Parathyroid adenoma (tissue), 2 donors: ENCODE measurements around the gene HINFP.

Experiments
- H2AFZ ChIP-seq: fragments of 300-600 bp; sonication (generic); one replicate; pipeline ENCODE4 v1.7.0; 2017; ENCODE audit warnings: antibody characterized with exemption, mild to moderate bottlenecking
- H3K27ac ChIP-seq: fragments of 300-600 bp; sonication (generic); one replicate; pipeline ENCODE4 v1.7.0; 2017
- H3K27me3 ChIP-seq: fragments of 300-600 bp; sonication (generic); one replicate; pipeline ENCODE4 v1.7.0; 2017; ENCODE audit warnings: low read length; ENCODE audit not compliant: control insufficient read depth, insufficient read depth
- H3K36me3 ChIP-seq: fragments of 300-600 bp; sonication (generic); one replicate; pipeline ENCODE4 v1.7.0; 2017; ENCODE audit warnings: low read length; ENCODE audit not compliant: control insufficient read depth, insufficient read depth
- H3K4me1 ChIP-seq: fragments of 300-600 bp; sonication (generic); one replicate; pipeline ENCODE4 v1.7.0; 2017; ENCODE audit warnings: control low read depth
- H3K4me2 ChIP-seq: fragments of 300-600 bp; sonication (generic); one replicate; pipeline ENCODE4 v1.7.0; 2017; ENCODE audit warnings: low read length
- H3K4me3 ChIP-seq: fragments of 300-600 bp; sonication (generic); one replicate; pipeline ENCODE4 v1.7.0; 2017; ENCODE audit warnings: low read depth, low read length
- H3K79me2 ChIP-seq: fragments of 300-600 bp; sonication (generic); one replicate; pipeline ENCODE4 v1.7.0; 2017; ENCODE audit warnings: control low read depth
- H3K9ac ChIP-seq: fragments of 300-600 bp; sonication (generic); one replicate; pipeline ENCODE4 v1.7.0; 2017; ENCODE audit warnings: mild to moderate bottlenecking
- H3K9me3 ChIP-seq: fragments of 300-600 bp; sonication (generic); one replicate; pipeline ENCODE4 v1.7.0; 2017; ENCODE audit warnings: low read length; ENCODE audit not compliant: control insufficient read depth
- CTCF ChIP-seq: fragments of 300-600 bp; sonication (generic); IDR thresholded peaks from one replicate; pipeline ENCODE4 v1.7.0; 2017; ENCODE audit warnings: antibody characterized with exemption, mild to moderate bottlenecking
- donor health status: primary hyperparathyroidism.

HINFP gene

DNA sequence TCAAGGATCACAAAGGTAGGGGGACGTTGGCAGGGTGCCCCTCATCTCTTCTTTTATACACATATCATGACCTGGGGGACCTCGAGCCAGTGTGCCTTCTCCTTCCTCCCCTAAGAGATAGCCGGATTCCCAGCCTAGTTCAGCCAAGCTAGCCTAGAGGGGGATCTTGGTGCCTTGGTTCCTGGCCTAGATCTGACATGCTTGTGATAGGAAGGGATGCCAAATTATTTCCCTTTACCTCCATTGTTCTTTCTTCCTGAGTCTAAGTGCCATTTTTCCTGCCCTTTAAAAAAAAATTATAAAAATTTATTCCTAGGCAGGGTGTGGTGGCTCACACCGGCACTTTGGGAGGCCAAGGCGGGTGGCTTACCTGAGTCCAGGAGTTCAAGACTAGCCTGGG lies 7.0 kb upstream of the HINFP start:
- TF ChIP-seq CTCF = no peak
- Histone ChIP-seq H3K9me3 (no peaks in the 10 kb centered on the region), H3K4me1 (no peaks in the 10 kb centered on the region), H3K27ac (no peak overlapping the region), H3K27me3 (no peaks in the 10 kb centered on the region), H3K79me2 (no peaks in the 10 kb centered on the region), H3K4me2 (no peak overlapping the region), H2AFZ (no peak overlapping the region), H3K36me3 (no peaks in the 10 kb centered on the region), H3K9ac (no peak overlapping the region), H3K4me3 (no peak overlapping the region)

DNA sequence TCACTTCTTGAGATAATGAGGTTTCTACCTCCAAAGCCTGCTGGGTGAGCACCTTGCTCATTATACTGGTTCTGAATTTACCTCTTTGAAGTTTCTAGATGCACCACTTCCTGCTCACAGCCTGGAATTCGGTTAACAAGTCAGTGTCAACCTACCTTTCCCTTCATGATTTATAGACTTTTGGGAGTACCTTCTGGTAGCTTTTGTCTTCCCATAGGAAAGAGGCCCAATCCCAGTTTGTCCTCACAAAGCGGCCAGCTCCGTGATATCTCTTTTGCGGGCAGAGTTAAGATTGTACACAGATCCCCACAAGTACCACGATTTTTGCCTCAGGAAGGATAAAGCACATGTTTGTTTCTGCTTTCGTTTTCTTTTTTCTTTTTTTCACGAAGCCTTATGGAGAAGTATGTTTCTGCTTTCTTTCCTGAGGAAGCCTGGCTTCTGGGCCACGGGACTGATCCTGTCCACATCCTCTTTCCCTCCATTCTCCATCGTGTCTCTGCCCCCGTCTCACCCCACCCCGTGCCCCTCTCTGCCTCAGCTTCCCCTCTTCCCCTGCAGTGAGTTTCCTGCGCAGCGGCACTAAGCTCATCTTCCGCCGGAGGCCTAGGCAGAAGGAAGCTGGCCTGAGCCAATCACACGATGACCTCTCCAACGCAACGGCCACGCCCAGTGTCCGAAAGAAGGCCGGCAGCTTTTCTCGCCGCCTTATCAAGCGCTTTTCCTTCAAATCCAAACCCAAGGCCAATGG lies 5.7 kb upstream of the HINFP start:
- no peak overlapping the region for H3K4me2 ChIP-seq
- no peak overlapping the region for H3K4me3 ChIP-seq
- no peaks in the 10 kb centered on the region for H3K36me3 ChIP-seq
- no peak overlapping the region for H2AFZ ChIP-seq
- peaks cover 3% of the 10 kb centered on the region for H3K4me1 ChIP-seq
- H3K79me2 ChIP-seq = no peaks in the 10 kb centered on the region
- H3K9ac ChIP-seq = no peak overlapping the region
- H3K9me3 ChIP-seq = no peaks in the 10 kb centered on the region
- no peak overlapping the region for H3K27ac ChIP-seq
- no peak for TF ChIP-seq CTCF
- H3K27me3 ChIP-seq = no peaks in the 10 kb centered on the region

DNA sequence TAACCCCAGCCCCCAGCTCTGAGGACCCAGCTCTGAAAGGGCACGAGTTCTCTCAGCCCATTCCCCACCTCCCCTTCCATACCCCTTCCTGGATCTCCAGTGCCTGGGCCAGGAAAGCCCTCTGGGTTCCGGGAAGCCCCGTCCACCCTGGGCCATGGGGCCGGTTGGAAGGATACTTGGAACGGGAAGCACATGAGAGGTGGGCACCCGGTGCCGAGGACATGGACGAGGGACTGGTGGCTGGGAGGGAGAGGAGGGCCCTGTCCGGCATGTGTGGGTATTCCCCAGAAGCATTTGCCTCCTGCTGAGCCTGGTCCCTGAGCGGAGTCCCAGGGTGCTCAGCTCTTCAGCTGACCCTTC lies 5.2 kb upstream of the HINFP start:
- no peak overlapping the region for H3K27ac ChIP-seq
- no peaks in the 10 kb centered on the region for H3K79me2 ChIP-seq
- TF ChIP-seq CTCF = no peak
- H3K36me3 ChIP-seq = no peaks in the 10 kb centered on the region
- H2AFZ ChIP-seq = no peak overlapping the region
- H3K4me3 ChIP-seq = no peak overlapping the region
- H3K27me3 ChIP-seq = no peaks in the 10 kb centered on the region
- H3K9me3 ChIP-seq = no peaks in the 10 kb centered on the region
- H3K4me2 ChIP-seq = no peak overlapping the region
- no peak overlapping the region for H3K9ac ChIP-seq
- peaks cover 5% of the 10 kb centered on the region for H3K4me1 ChIP-seq

DNA sequence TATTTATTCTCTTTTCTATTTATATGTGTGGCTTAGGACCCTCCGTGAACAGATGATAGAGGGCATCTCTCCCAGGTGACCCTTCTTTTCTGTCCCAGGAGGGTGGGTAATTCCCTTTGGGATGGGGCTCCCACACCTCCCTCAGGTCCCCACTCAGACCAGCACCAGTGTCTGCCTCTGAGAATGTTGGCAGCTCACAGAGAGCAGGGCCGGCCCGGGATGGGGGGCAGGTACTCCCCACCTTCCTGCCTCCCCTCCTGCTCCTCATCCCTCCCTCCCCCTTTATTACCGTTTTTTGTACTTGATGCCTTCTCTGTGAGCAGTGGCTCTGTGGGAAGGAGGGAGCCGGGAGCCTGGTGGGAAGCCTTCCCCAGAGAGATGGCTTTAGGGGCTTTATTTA lies 4.8 kb upstream of the HINFP start:
- Histone ChIP-seq H3K79me2 (no peaks in the 10 kb centered on the region), H3K36me3 (no peaks in the 10 kb centered on the region), H3K9me3 (no peaks in the 10 kb centered on the region), H3K9ac (no peak overlapping the region), H3K4me1 (peaks cover 5% of the 10 kb centered on the region), H3K27me3 (no peaks in the 10 kb centered on the region), H3K4me2 (no peak overlapping the region), H3K4me3 (no peak overlapping the region), H3K27ac (no peak overlapping the region), H2AFZ (no peak overlapping the region)
- TF ChIP-seq CTCF = no peak
